MCF 10A (cell line): Measurements from ENCODE around the gene LRTM2. TPM values are rescaled to one million over a fixed set of nuclear protein-coding genes. Genes with fewer than 3 reads are reported as not detected.
A peak's percentile ranks its signal among the peaks of the same experiment; 100 is the strongest.

ENCODE experiments used
- BruUV-seq: library from RNA; stranded (reverse); fragments of 400-500 nt; replicated peaks from 2 replicates; lab custom pipeline; 2021; lab: Mats Ljungman, UMichigan
- CTCF ChIA-PET: fragments of 300-600 bp; sonication (Branson Sonifier 250); formaldehyde crosslinking; extraction: SDS; loops from one replicate; lab custom pipeline; 2021; ENCODE audit warnings: antibody characterized with exemption, inconsistent platforms; lab: Yijun Ruan, JAX
- POLR2A ChIA-PET: fragments of 300-600, 350-650 bp; sonication (Branson Sonifier 250); formaldehyde crosslinking; extraction: SDS; loops from one replicate; lab custom pipeline; 2020; ENCODE audit warnings: antibody characterized with exemption, inconsistent platforms; lab: Yijun Ruan, JAX
- DNase-seq: peaks from one replicate; pipeline ENCODE4 v3.0.0-alpha.2; 2018; ENCODE audit not compliant: unreplicated experiment
- H3K27ac Mint-ChIP-seq: one replicate; pipeline ENCODE4 v1.8.0; 2022; ENCODE audit warnings: mild to moderate bottlenecking, low read depth, mixed read lengths; ENCODE audit not compliant: unreplicated experiment
- H3K27me3 Mint-ChIP-seq: one replicate; pipeline ENCODE4 v1.8.0; 2022; ENCODE audit warnings: mixed read lengths; ENCODE audit not compliant: insufficient read depth, unreplicated experiment
- H3K36me3 Mint-ChIP-seq: one replicate; pipeline ENCODE4 v1.8.0; 2022; ENCODE audit warnings: mild to moderate bottlenecking, moderate library complexity, mixed read lengths; ENCODE audit not compliant: insufficient read depth, unreplicated experiment
- H3K4me1 Mint-ChIP-seq: one replicate; pipeline ENCODE4 v1.8.0; 2022; ENCODE audit warnings: mixed read lengths; ENCODE audit not compliant: insufficient read depth, unreplicated experiment
- H3K4me3 Mint-ChIP-seq: one replicate; pipeline ENCODE4 v1.8.0; 2022; ENCODE audit warnings: mild to moderate bottlenecking, moderate library complexity, mixed read lengths; ENCODE audit not compliant: unreplicated experiment
- H3K9me3 Mint-ChIP-seq: one replicate; pipeline ENCODE4 v1.8.0; 2022; ENCODE audit warnings: mixed read lengths; ENCODE audit not compliant: unreplicated experiment
- CTCF ChIP-seq: fragments of 200-600 bp; IDR thresholded peaks from one replicate; pipeline ENCODE4 v1.8.0; 2022; ENCODE audit warnings: antibody characterized with exemption, mild to moderate bottlenecking; ENCODE audit not compliant: unreplicated experiment
- intact Hi-C: fragments of 100-400 bp; cut with micrococcal nuclease; formaldehyde crosslinking; loops from 2 replicates; pipeline ENCODE4 v1.14.1; 2022
- total RNA-seq: library from RNA; stranded (reverse); gene quantifications from 2 replicates; pipeline ENCODE4 v1.2.3, GENCODE V29; 2022

LRTM2 gene
- total RNA-seq, 1 experiment from 2014 or later, result not detected

GRCh38 chr12:1830401-1830845 lies 10.1 kb downstream of the LRTM2 start:
- peaks cover 5% of the 10 kb centered on the region for H3K36me3 Mint-ChIP-seq
- peaks cover 56% of the 10 kb centered on the region for H3K27me3 Mint-ChIP-seq
- H3K4me1 Mint-ChIP-seq, result no peaks in the 10 kb centered on the region
- H3K9me3 Mint-ChIP-seq, result no peaks in the 10 kb centered on the region
- no peak overlapping the region for H3K27ac Mint-ChIP-seq
- intact Hi-C loops, result no loop called here
- no peak for TF ChIP-seq CTCF
- BruUV-seq, result no TSS peak
- no peak for DNase-seq
- ChIA-PET CTCF (no interaction called here), POLR2A (interaction anchor here (0.7 kb wide), 1 partner anchor 33 kb away, joined by 3 read pairs; no protein-coding TSS in a partner anchor)
- H3K4me3 Mint-ChIP-seq, result no peak overlapping the region

GRCh38 chr12:1830981-1831963 lies 10.9 kb downstream of the LRTM2 start:
- no peaks in the 10 kb centered on the region for H3K9me3 Mint-ChIP-seq
- H3K27ac Mint-ChIP-seq, result no peak overlapping the region
- no peak for TF ChIP-seq CTCF
- ChIA-PET CTCF (interaction anchor here (0.6 kb wide), 1 partner anchor 45 kb away, joined by 3 read pairs; no protein-coding TSS in a partner anchor), POLR2A (interaction anchor here (0.7 kb wide), 1 partner anchor 33 kb away, joined by 3 read pairs; no protein-coding TSS in a partner anchor)
- peak; percentile 45 for DNase-seq
- no peaks in the 10 kb centered on the region for H3K4me1 Mint-ChIP-seq
- no peak overlapping the region for H3K4me3 Mint-ChIP-seq
- intact Hi-C loops, result no loop called here
- peaks cover 5% of the 10 kb centered on the region for H3K36me3 Mint-ChIP-seq
- BruUV-seq, result no TSS peak
- peaks cover 56% of the 10 kb centered on the region for H3K27me3 Mint-ChIP-seq

- POLR2A ChIA-PET, result no interaction called here
- Mint-ChIP-seq H3K27ac (no peak overlapping the region), H3K27me3 (peaks cover 48% of the 10 kb centered on the region), H3K4me3 (no peak overlapping the region), H3K9me3 (no peaks in the 10 kb centered on the region), H3K4me1 (no peaks in the 10 kb centered on the region), H3K36me3 (peaks cover 5% of the 10 kb centered on the region)
- no TSS peak for BruUV-seq
- CTCF ChIA-PET, result interaction anchor here (0.7 to 0.9 kb wide), 2 partner anchors 35 to 656 kb away, joined by 3 to 4 read pairs; no protein-coding TSS in a partner anchor
- intact Hi-C loops, result no loop called here
- DNase-seq, result no peak
- TF ChIP-seq CTCF, result no peak
Observed at GRCh38 chr12:1832801-1833595, 12.6 kb downstream of the LRTM2 start.
